ENCODE measurements around the gene IL34.

The IL34 gene

GRCh38 chr16:70608521-70608920 is 37.8 kb upstream of the IL34 start:
- TF ChIP-seq TCF4 (CRISPR knock-in tag; IDR thresholded peaks at IDR 0.05; ENCODE audit: borderline replicate concordance) (no peak), CREB5 (CRISPR knock-in tag; IDR thresholded peaks at IDR 0.05; ENCODE audit: low read depth) (no peak), ZFP3 (CRISPR knock-in tag; IDR thresholded peaks at IDR 0.05) (no peak), PATZ1 (CRISPR knock-in tag; IDR thresholded peaks at IDR 0.05; ENCODE audit: borderline replicate concordance) (no peak), ZNF565 (CRISPR knock-in tag; conservative IDR thresholded peaks at IDR 0.05; ENCODE audit: low read depth) (no peak), SNAI2 (CRISPR knock-in tag; IDR thresholded peaks at IDR 0.05) (no peak), ZNF70 (CRISPR knock-in tag; IDR thresholded peaks at IDR 0.05) (no peak), RARB (CRISPR knock-in tag; IDR thresholded peaks at IDR 0.05) (no peak), TOX (CRISPR knock-in tag; IDR thresholded peaks at IDR 0.05; ENCODE audit: borderline replicate concordance) (no peak), OSR1 (CRISPR knock-in tag; IDR thresholded peaks at IDR 0.05) (no peak), CSDC2 (CRISPR knock-in tag; IDR thresholded peaks at IDR 0.05) (no peak), ISL1 (CRISPR knock-in tag; IDR thresholded peaks at IDR 0.05) (no peak), TSHZ2 (CRISPR knock-in tag; IDR thresholded peaks at IDR 0.05) (no peak), ZNF8 (CRISPR knock-in tag; IDR thresholded peaks at IDR 0.05) (no peak), GLIS3 (CRISPR knock-in tag; IDR thresholded peaks at IDR 0.05) (no peak)
- no peak for ATAC-seq

- no peak for TF ChIP-seq CREB5 (CRISPR knock-in tag; IDR thresholded peaks at IDR 0.05; ENCODE audit: low read depth)
- TF ChIP-seq POU6F1 (CRISPR knock-in tag; IDR thresholded peaks at IDR 0.05; ENCODE audit: borderline replicate concordance, low read depth) = no peak
- no peak for TF ChIP-seq ZNF8 (CRISPR knock-in tag; IDR thresholded peaks at IDR 0.05)
- TF ChIP-seq CSRNP3 (CRISPR knock-in tag; IDR thresholded peaks at IDR 0.05) = no peak
- TF ChIP-seq PATZ1 (CRISPR knock-in tag; IDR thresholded peaks at IDR 0.05; ENCODE audit: borderline replicate concordance) = no peak
- no peak for TF ChIP-seq SNAI2 (CRISPR knock-in tag; IDR thresholded peaks at IDR 0.05)
- no peak for TF ChIP-seq TSHZ2 (CRISPR knock-in tag; IDR thresholded peaks at IDR 0.05)
- TF ChIP-seq TCF4 (CRISPR knock-in tag; IDR thresholded peaks at IDR 0.05; ENCODE audit: borderline replicate concordance) = no peak
- no peak for TF ChIP-seq OSR1 (CRISPR knock-in tag; IDR thresholded peaks at IDR 0.05)
- ATAC-seq = no peak
Measured at GRCh38 chr16:70610273-70611223, 35.8 kb upstream of the IL34 start.

Data from SK-N-SH treated with all-trans-retinoic acid at 6 μM for 48 hours (cell line).